Measurements from ENCODE around the gene FAM177B.
"Not testable (repeated sequence)": the region's sequence is repeated elsewhere in the genome, so short reads cannot be mapped to it uniquely, and the experiment has no call there.

- not testable (repeated sequence) for TF ChIP-seq CTCF (conservative IDR thresholded peaks at IDR 0.05; ENCODE audit: low read depth in 2 of 2); EZH2phosphoT487 (IDR thresholded peaks at IDR 0.05; ENCODE audit: unreplicated experiment); EZH2 (IDR thresholded peaks at IDR 0.05; ENCODE audit: low read depth, unreplicated experiment)
- TF ChIP-seq, protein P1, sequence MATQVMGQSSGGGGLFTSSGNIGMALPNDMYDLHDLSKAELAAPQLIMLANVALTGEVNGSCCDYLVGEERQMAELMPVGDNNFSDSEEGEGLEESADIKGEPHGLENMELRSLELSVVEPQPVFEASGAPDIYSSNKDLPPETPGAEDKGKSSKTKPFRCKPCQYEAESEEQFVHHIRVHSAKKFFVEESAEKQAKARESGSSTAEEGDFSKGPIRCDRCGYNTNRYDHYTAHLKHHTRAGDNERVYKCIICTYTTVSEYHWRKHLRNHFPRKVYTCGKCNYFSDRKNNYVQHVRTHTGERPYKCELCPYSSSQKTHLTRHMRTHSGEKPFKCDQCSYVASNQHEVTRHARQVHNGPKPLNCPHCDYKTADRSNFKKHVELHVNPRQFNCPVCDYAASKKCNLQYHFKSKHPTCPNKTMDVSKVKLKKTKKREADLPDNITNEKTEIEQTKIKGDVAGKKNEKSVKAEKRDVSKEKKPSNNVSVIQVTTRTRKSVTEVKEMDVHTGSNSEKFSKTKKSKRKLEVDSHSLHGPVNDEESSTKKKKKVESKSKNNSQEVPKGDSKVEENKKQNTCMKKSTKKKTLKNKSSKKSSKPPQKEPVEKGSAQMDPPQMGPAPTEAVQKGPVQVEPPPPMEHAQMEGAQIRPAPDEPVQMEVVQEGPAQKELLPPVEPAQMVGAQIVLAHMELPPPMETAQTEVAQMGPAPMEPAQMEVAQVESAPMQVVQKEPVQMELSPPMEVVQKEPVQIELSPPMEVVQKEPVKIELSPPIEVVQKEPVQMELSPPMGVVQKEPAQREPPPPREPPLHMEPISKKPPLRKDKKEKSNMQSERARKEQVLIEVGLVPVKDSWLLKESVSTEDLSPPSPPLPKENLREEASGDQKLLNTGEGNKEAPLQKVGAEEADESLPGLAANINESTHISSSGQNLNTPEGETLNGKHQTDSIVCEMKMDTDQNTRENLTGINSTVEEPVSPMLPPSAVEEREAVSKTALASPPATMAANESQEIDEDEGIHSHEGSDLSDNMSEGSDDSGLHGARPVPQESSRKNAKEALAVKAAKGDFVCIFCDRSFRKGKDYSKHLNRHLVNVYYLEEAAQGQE (IDR thresholded peaks at IDR 0.05; ENCODE audit: unreplicated experiment), result not testable (repeated sequence)
Observed at GRCh38 chr1:222741630-222742457, 4.8 kb downstream of the FAM177B start.

Measured in GM23338 (cell line).